BLaER1 (cell line): ENCODE results near the gene CCDC24.
A peak's percentile ranks its signal among the peaks of the same experiment; 100 is the strongest.

ENCODE experiments used
- H3K27ac ChIP-seq: shearing (Covaris generic); formaldehyde crosslinking; 2 replicates; pipeline ENCODE4 v1.8.1; 2022
- H3K27me3 ChIP-seq: shearing (Covaris generic); formaldehyde crosslinking; 2 replicates; pipeline ENCODE4 v1.8.1; 2022
- H3K36me3 ChIP-seq: shearing (Covaris generic); formaldehyde crosslinking; 2 replicates; pipeline ENCODE4 v1.8.1; 2022
- H3K4me1 ChIP-seq: shearing (Covaris generic); formaldehyde crosslinking; 2 replicates; pipeline ENCODE4 v1.8.1; 2022
- H3K4me2 ChIP-seq: shearing (Covaris generic); formaldehyde crosslinking; 2 replicates; pipeline ENCODE4 v1.8.1; 2022
- H3K4me3 ChIP-seq: shearing (Covaris generic); formaldehyde crosslinking; 2 replicates; pipeline ENCODE4 v1.8.1; 2022
- H3K9ac ChIP-seq: shearing (Covaris generic); formaldehyde crosslinking; 2 replicates; pipeline ENCODE4 v1.8.1; 2022
- H3K9me3 ChIP-seq: shearing (Covaris generic); formaldehyde crosslinking; 2 replicates; pipeline ENCODE4 v1.8.1; 2022
- H4K20me1 ChIP-seq: shearing (Covaris generic); formaldehyde crosslinking; 2 replicates; pipeline ENCODE4 v1.8.1; 2022
- Cebpa-rat ChIP-seq: shearing (Covaris generic); IDR thresholded peaks from 2 replicates; pipeline ENCODE4 v1.8.1; 2022

The CCDC24 gene

GRCh38 chr1:43962324-43962723 is 29.1 kb upstream of the CCDC24 start:
- Histone ChIP-seq H3K27ac (no peak overlapping the region), H4K20me1 (peaks cover 5% of the 10 kb centered on the region; the same call in 1 of the 2 replicates), H3K4me2 (no peak overlapping the region), H3K4me3 (no peak overlapping the region), H3K27me3 (no peaks in the 10 kb centered on the region), H3K36me3 (peaks cover 88% of the 10 kb centered on the region), H3K9me3 (no peaks in the 10 kb centered on the region), H3K9ac (no peak overlapping the region), H3K4me1 (no peaks in the 10 kb centered on the region)
- no peak for TF ChIP-seq Cebpa-rat

- no peaks in the 10 kb centered on the region for H3K9me3 ChIP-seq
- H4K20me1 ChIP-seq, result peaks cover 5% of the 10 kb centered on the region; the same call in 1 of the 2 replicates
- H3K27me3 ChIP-seq, result no peaks in the 10 kb centered on the region
- H3K4me3 ChIP-seq, result no peak overlapping the region
- no peaks in the 10 kb centered on the region for H3K4me1 ChIP-seq
- no peak overlapping the region for H3K9ac ChIP-seq
- H3K27ac ChIP-seq, result no peak overlapping the region
- H3K4me2 ChIP-seq, result no peak overlapping the region
- no peak for TF ChIP-seq Cebpa-rat
- peaks cover 88% of the 10 kb centered on the region for H3K36me3 ChIP-seq
These were observed 28.4 kb upstream of the CCDC24 start for GRCh38 chr1:43963006-43963405.

GRCh38 chr1:43963890-43964289 is 27.5 kb upstream of the CCDC24 start:
- H4K20me1 ChIP-seq, result peaks cover 5% of the 10 kb centered on the region; the same call in 1 of the 2 replicates

GRCh38 chr1:43965316-43965715 is 26.1 kb upstream of the CCDC24 start:
- H3K36me3 ChIP-seq, result peaks cover 67% of the 10 kb centered on the region
- H3K27me3 ChIP-seq, result no peaks in the 10 kb centered on the region
- TF ChIP-seq Cebpa-rat, result no peak
- H3K9me3 ChIP-seq, result no peaks in the 10 kb centered on the region
- peaks cover 2% of the 10 kb centered on the region for H3K4me1 ChIP-seq
- H4K20me1 ChIP-seq, result peaks cover 9% of the 10 kb centered on the region; the same call in 1 of the 2 replicates
- no peak overlapping the region for H3K9ac ChIP-seq
- H3K4me3 ChIP-seq, result no peak overlapping the region
- no peak overlapping the region for H3K27ac ChIP-seq
- no peak overlapping the region for H3K4me2 ChIP-seq

More at GRCh38 chr1:43963890-43964289, 27.5 kb upstream of the CCDC24 start:
- Histone ChIP-seq H3K4me1 (no peaks in the 10 kb centered on the region), H3K4me2 (no peak overlapping the region), H3K27ac (no peak overlapping the region), H3K9me3 (no peaks in the 10 kb centered on the region), H3K36me3 (peaks cover 80% of the 10 kb centered on the region), H3K9ac (no peak overlapping the region), H3K27me3 (no peaks in the 10 kb centered on the region), H3K4me3 (no peak overlapping the region)
- no peak for TF ChIP-seq Cebpa-rat

- no peak overlapping the region for H3K27ac ChIP-seq
- H3K27me3 ChIP-seq, result no peaks in the 10 kb centered on the region
- H4K20me1 ChIP-seq, result peaks cover 19% of the 10 kb centered on the region; the same call in 1 of the 2 replicates
- H3K9me3 ChIP-seq, result no peaks in the 10 kb centered on the region
- no peak overlapping the region for H3K9ac ChIP-seq
- no peak overlapping the region for H3K4me3 ChIP-seq
- no peak for TF ChIP-seq Cebpa-rat
- H3K4me2 ChIP-seq, result no peak overlapping the region
- H3K4me1 ChIP-seq, result peaks cover 12% of the 10 kb centered on the region
- peaks cover 62% of the 10 kb centered on the region for H3K36me3 ChIP-seq
These were observed 23.0 kb upstream of the CCDC24 start for GRCh38 chr1:43968348-43968948.

GRCh38 chr1:43969416-43969745 is 22.0 kb upstream of the CCDC24 start:
- Histone ChIP-seq H3K4me3 (peak overlapping the region; percentile 94), H3K27me3 (no peaks in the 10 kb centered on the region), H3K27ac (no peak overlapping the region), H4K20me1 (peaks cover 19% of the 10 kb centered on the region; the same call in 1 of the 2 replicates), H3K9me3 (no peaks in the 10 kb centered on the region), H3K4me2 (peak overlapping the region; percentile 100), H3K9ac (no peak overlapping the region), H3K36me3 (peaks cover 57% of the 10 kb centered on the region), H3K4me1 (peaks cover 22% of the 10 kb centered on the region)
- no peak for TF ChIP-seq Cebpa-rat

- no peak for TF ChIP-seq Cebpa-rat
- Histone ChIP-seq H3K4me1 (peaks cover 23% of the 10 kb centered on the region), H3K36me3 (peaks cover 53% of the 10 kb centered on the region), H3K9me3 (no peaks in the 10 kb centered on the region), H4K20me1 (peaks cover 19% of the 10 kb centered on the region; the same call in 1 of the 2 replicates), H3K4me3 (peak within 1 kb of the TSS; percentile 94), H3K27ac (peak within 1 kb of the TSS; percentile 78), H3K9ac (peak within 1 kb of the TSS; percentile 87), H3K4me2 (peak within 1 kb of the TSS; percentile 100), H3K27me3 (no peaks in the 10 kb centered on the region)
These were observed 21.5 kb upstream of the CCDC24 start, which contains the start of gene DPH2 for GRCh38 chr1:43969746-43970466. DPH2 (plus strand) TSS chr1:43970010; CDS start chr1:43970176, 166 bp downstream.

- TF ChIP-seq Cebpa-rat, result no peak
- peak overlapping the region; percentile 94 for H3K4me3 ChIP-seq
- H3K4me1 ChIP-seq, result peaks cover 23% of the 10 kb centered on the region
- peak overlapping the region; percentile 100 for H3K4me2 ChIP-seq
- no peaks in the 10 kb centered on the region for H3K27me3 ChIP-seq
- peak overlapping the region; percentile 87 for H3K9ac ChIP-seq
- H3K9me3 ChIP-seq, result no peaks in the 10 kb centered on the region
- peaks cover 23% of the 10 kb centered on the region for H4K20me1 ChIP-seq
- H3K27ac ChIP-seq, result peak overlapping the region; percentile 78
- H3K36me3 ChIP-seq, result peaks cover 53% of the 10 kb centered on the region
These were observed 20.9 kb upstream of the CCDC24 start for GRCh38 chr1:43970502-43970901.

- H3K4me2 ChIP-seq, result peak overlapping the region; percentile 100
- H3K27ac ChIP-seq, result no peak overlapping the region
- peak overlapping the region; percentile 94 for H3K4me3 ChIP-seq
- H3K9ac ChIP-seq, result peak overlapping the region; percentile 87
- no peaks in the 10 kb centered on the region for H3K9me3 ChIP-seq
- H3K27me3 ChIP-seq, result no peaks in the 10 kb centered on the region
- H3K36me3 ChIP-seq, result peaks cover 50% of the 10 kb centered on the region
- peaks cover 23% of the 10 kb centered on the region for H4K20me1 ChIP-seq
- H3K4me1 ChIP-seq, result peaks cover 24% of the 10 kb centered on the region
- no peak for TF ChIP-seq Cebpa-rat
These were observed 20.5 kb upstream of the CCDC24 start for GRCh38 chr1:43970911-43971310.

GRCh38 chr1:43971336-43971980 is 19.9 kb upstream of the CCDC24 start:
- no peak for TF ChIP-seq Cebpa-rat
- peaks cover 30% of the 10 kb centered on the region for H3K4me1 ChIP-seq
- H3K27ac ChIP-seq, result no peak overlapping the region
- H3K4me3 ChIP-seq, result peak overlapping the region; percentile 94; the same call in 1 of the 2 replicates
- peak overlapping the region; percentile 100 for H3K4me2 ChIP-seq
- H3K9me3 ChIP-seq, result no peaks in the 10 kb centered on the region
- no peaks in the 10 kb centered on the region for H3K27me3 ChIP-seq
- peak overlapping the region; percentile 87; the same call in 1 of the 2 replicates for H3K9ac ChIP-seq
- peaks cover 49% of the 10 kb centered on the region for H3K36me3 ChIP-seq
- peaks cover 29% of the 10 kb centered on the region for H4K20me1 ChIP-seq
